ENCODE data around the gene CXCR2.

The CXCR2 gene

GRCh38 chr2:218125626-218126080 lies at the start of gene CXCR2:
CXCR2 (plus strand) TSS chr2:218126028; CDS start chr2:218134802, 8,774 bp downstream.
- Histone ChIP-seq H3K4me1 (ENCODE audit: control insufficient read depth, insufficient read depth, low read length) (no peaks in the 10 kb centered on the region), H3K36me3 (ENCODE audit: control insufficient read depth, insufficient read depth, low read length) (no peaks in the 10 kb centered on the region), H3K4me3 (ENCODE audit: low read length) (no peak within 1 kb of the TSS), H3K9ac (ENCODE audit: low read length) (no peak within 1 kb of the TSS), H3K27ac (ENCODE audit: low read depth, low read length) (no peak within 1 kb of the TSS), H3K27me3 (ENCODE audit: control insufficient read depth, insufficient read depth, low read length) (no peaks in the 10 kb centered on the region)

GRCh38 chr2:218077464-218078216 lies 48.2 kb upstream of the CXCR2 start:
- Histone ChIP-seq H3K4me3 (ENCODE audit: low read length) (no peak overlapping the region), H3K9ac (ENCODE audit: low read length) (no peak overlapping the region), H3K27me3 (ENCODE audit: control insufficient read depth, insufficient read depth, low read length) (no peaks in the 10 kb centered on the region), H3K27ac (ENCODE audit: low read depth, low read length) (no peak overlapping the region), H3K4me1 (ENCODE audit: control insufficient read depth, insufficient read depth, low read length) (no peaks in the 10 kb centered on the region), H3K36me3 (ENCODE audit: control insufficient read depth, insufficient read depth, low read length) (no peaks in the 10 kb centered on the region)

GRCh38 chr2:218079943-218080913 lies 45.6 kb upstream of the CXCR2 start:
- H3K4me1 ChIP-seq (ENCODE audit: control insufficient read depth, insufficient read depth, low read length): no peaks in the 10 kb centered on the region
- no peak overlapping the region for H3K27ac ChIP-seq (ENCODE audit: low read depth, low read length)
- no peaks in the 10 kb centered on the region for H3K36me3 ChIP-seq (ENCODE audit: control insufficient read depth, insufficient read depth, low read length)

GRCh38 chr2:218081063-218081462 lies 44.8 kb upstream of the CXCR2 start:
- Histone ChIP-seq H3K36me3 (ENCODE audit: control insufficient read depth, insufficient read depth, low read length) (no peaks in the 10 kb centered on the region), H3K27ac (ENCODE audit: low read depth, low read length) (no peak overlapping the region), H3K9ac (ENCODE audit: low read length) (no peak overlapping the region), H3K4me3 (ENCODE audit: low read length) (no peak overlapping the region), H3K27me3 (ENCODE audit: control insufficient read depth, insufficient read depth, low read length) (no peaks in the 10 kb centered on the region), H3K4me1 (ENCODE audit: control insufficient read depth, insufficient read depth, low read length) (no peaks in the 10 kb centered on the region)

More at GRCh38 chr2:218079943-218080913, 45.6 kb upstream of the CXCR2 start:
- no peaks in the 10 kb centered on the region for H3K27me3 ChIP-seq (ENCODE audit: control insufficient read depth, insufficient read depth, low read length)
- H3K9ac ChIP-seq (ENCODE audit: low read length): no peak overlapping the region
- H3K4me3 ChIP-seq (ENCODE audit: low read length): no peak overlapping the region

DNA sequence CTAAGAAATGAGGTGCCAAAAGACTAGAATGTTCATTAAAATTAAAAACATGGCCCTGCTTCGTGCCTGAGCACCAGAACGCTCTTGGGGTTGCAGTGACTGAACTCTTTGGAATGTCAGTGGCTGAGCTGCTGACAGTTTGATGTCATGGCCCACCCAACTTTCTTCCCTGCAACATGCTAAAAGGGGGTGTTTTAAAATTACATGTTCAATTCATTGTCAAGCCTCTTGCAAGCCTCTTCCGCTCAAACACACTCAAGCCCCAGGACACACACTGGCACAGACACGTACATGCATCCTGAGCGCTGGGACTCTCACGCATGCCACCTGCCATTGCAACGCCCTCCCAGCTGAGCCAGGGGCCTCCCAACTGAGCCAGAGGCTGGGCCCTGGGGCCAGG lies 44.1 kb upstream of the CXCR2 start:
- H3K27ac ChIP-seq (ENCODE audit: low read depth, low read length): no peak overlapping the region
- no peaks in the 10 kb centered on the region for H3K4me1 ChIP-seq (ENCODE audit: control insufficient read depth, insufficient read depth, low read length)
- no peak overlapping the region for H3K9ac ChIP-seq (ENCODE audit: low read length)
- no peaks in the 10 kb centered on the region for H3K36me3 ChIP-seq (ENCODE audit: control insufficient read depth, insufficient read depth, low read length)
- H3K4me3 ChIP-seq (ENCODE audit: low read length): no peak overlapping the region
- no peaks in the 10 kb centered on the region for H3K27me3 ChIP-seq (ENCODE audit: control insufficient read depth, insufficient read depth, low read length)

- Histone ChIP-seq H3K4me3 (ENCODE audit: low read length) (no peak overlapping the region), H3K36me3 (ENCODE audit: control insufficient read depth, insufficient read depth, low read length) (no peaks in the 10 kb centered on the region), H3K27me3 (ENCODE audit: control insufficient read depth, insufficient read depth, low read length) (no peaks in the 10 kb centered on the region), H3K9ac (ENCODE audit: low read length) (no peak overlapping the region), H3K4me1 (ENCODE audit: control insufficient read depth, insufficient read depth, low read length) (no peaks in the 10 kb centered on the region), H3K27ac (ENCODE audit: low read depth, low read length) (no peak overlapping the region)
Observed at GRCh38 chr2:218082586-218083351, 43.1 kb upstream of the CXCR2 start.

- Histone ChIP-seq H3K9ac (ENCODE audit: low read length) (no peak overlapping the region), H3K27me3 (ENCODE audit: control insufficient read depth, insufficient read depth, low read length) (no peaks in the 10 kb centered on the region), H3K36me3 (ENCODE audit: control insufficient read depth, insufficient read depth, low read length) (no peaks in the 10 kb centered on the region), H3K27ac (ENCODE audit: low read depth, low read length) (no peak overlapping the region), H3K4me1 (ENCODE audit: control insufficient read depth, insufficient read depth, low read length) (no peaks in the 10 kb centered on the region), H3K4me3 (ENCODE audit: low read length) (no peak overlapping the region)
Observed at GRCh38 chr2:218083352-218083676, 42.5 kb upstream of the CXCR2 start.

DNA sequence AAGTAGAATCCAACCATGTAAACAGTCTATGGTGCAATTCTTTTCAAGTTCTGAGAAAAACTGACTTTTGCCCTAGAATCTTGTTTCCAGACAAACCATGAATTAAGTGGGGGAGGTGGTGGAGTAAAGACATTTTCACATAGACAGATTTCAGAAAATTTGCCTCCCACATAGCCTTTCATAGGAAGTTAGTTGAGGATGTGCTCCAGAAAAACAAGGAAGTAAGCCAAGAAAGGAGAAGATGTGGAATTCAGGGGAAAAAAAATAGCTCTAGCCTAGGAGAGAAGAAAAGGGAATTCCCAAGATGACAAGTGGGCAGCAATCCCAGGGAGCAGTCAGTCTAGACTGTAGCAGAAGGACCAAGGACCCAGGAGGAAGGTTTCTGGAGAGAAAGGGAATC lies 39.4 kb upstream of the CXCR2 start:
- no peaks in the 10 kb centered on the region for H3K4me1 ChIP-seq (ENCODE audit: control insufficient read depth, insufficient read depth, low read length)
- H3K36me3 ChIP-seq (ENCODE audit: control insufficient read depth, insufficient read depth, low read length): no peaks in the 10 kb centered on the region
- H3K9ac ChIP-seq (ENCODE audit: low read length): no peak overlapping the region
- no peaks in the 10 kb centered on the region for H3K27me3 ChIP-seq (ENCODE audit: control insufficient read depth, insufficient read depth, low read length)
- no peak overlapping the region for H3K4me3 ChIP-seq (ENCODE audit: low read length)
- H3K27ac ChIP-seq (ENCODE audit: low read depth, low read length): no peak overlapping the region

GRCh38 chr2:218089259-218089658 lies 36.6 kb upstream of the CXCR2 start:
- H3K36me3 ChIP-seq (ENCODE audit: control insufficient read depth, insufficient read depth, low read length): no peaks in the 10 kb centered on the region
- H3K27ac ChIP-seq (ENCODE audit: low read depth, low read length): no peak overlapping the region
- H3K4me3 ChIP-seq (ENCODE audit: low read length): no peak overlapping the region
- H3K27me3 ChIP-seq (ENCODE audit: control insufficient read depth, insufficient read depth, low read length): no peaks in the 10 kb centered on the region
- H3K9ac ChIP-seq (ENCODE audit: low read length): no peak overlapping the region
- no peaks in the 10 kb centered on the region for H3K4me1 ChIP-seq (ENCODE audit: control insufficient read depth, insufficient read depth, low read length)

GRCh38 chr2:218091746-218092145 lies 34.1 kb upstream of the CXCR2 start:
- H3K27ac ChIP-seq (ENCODE audit: low read depth, low read length): no peak overlapping the region
- H3K36me3 ChIP-seq (ENCODE audit: control insufficient read depth, insufficient read depth, low read length): no peaks in the 10 kb centered on the region
- no peaks in the 10 kb centered on the region for H3K4me1 ChIP-seq (ENCODE audit: control insufficient read depth, insufficient read depth, low read length)

GRCh38 chr2:218093879-218094278 lies 31.9 kb upstream of the CXCR2 start:
- H3K27me3 ChIP-seq (ENCODE audit: control insufficient read depth, insufficient read depth, low read length): no peaks in the 10 kb centered on the region

More at GRCh38 chr2:218091746-218092145, 34.1 kb upstream of the CXCR2 start:
- Histone ChIP-seq H3K27me3 (ENCODE audit: control insufficient read depth, insufficient read depth, low read length) (no peaks in the 10 kb centered on the region), H3K9ac (ENCODE audit: low read length) (no peak overlapping the region), H3K4me3 (ENCODE audit: low read length) (no peak overlapping the region)

GRCh38 chr2:218095853-218096252 lies 30.0 kb upstream of the CXCR2 start:
- H3K27me3 ChIP-seq (ENCODE audit: control insufficient read depth, insufficient read depth, low read length): no peaks in the 10 kb centered on the region
- no peaks in the 10 kb centered on the region for H3K4me1 ChIP-seq (ENCODE audit: control insufficient read depth, insufficient read depth, low read length)
- no peak overlapping the region for H3K4me3 ChIP-seq (ENCODE audit: low read length)
- H3K27ac ChIP-seq (ENCODE audit: low read depth, low read length): no peak overlapping the region
- no peaks in the 10 kb centered on the region for H3K36me3 ChIP-seq (ENCODE audit: control insufficient read depth, insufficient read depth, low read length)
- no peak overlapping the region for H3K9ac ChIP-seq (ENCODE audit: low read length)

More at GRCh38 chr2:218093879-218094278, 31.9 kb upstream of the CXCR2 start:
- H3K36me3 ChIP-seq (ENCODE audit: control insufficient read depth, insufficient read depth, low read length): no peaks in the 10 kb centered on the region
- H3K4me3 ChIP-seq (ENCODE audit: low read length): no peak overlapping the region
- H3K9ac ChIP-seq (ENCODE audit: low read length): no peak overlapping the region
- no peaks in the 10 kb centered on the region for H3K4me1 ChIP-seq (ENCODE audit: control insufficient read depth, insufficient read depth, low read length)
- H3K27ac ChIP-seq (ENCODE audit: low read depth, low read length): no peak overlapping the region

Data from rectal smooth muscle tissue (tissue), 1 donor.